ENCODE results near the gene PRDM16. TPM values are rescaled to one million over a fixed set of nuclear protein-coding genes. Genes with fewer than 3 reads are reported as not detected.

Gene PRDM16
- total and polyA plus RNA-seq, 3 donors from 2014 or later = 2.1 to 5.6 (median 4.7) TPM

GRCh38 chr1:3481836-3482375 lies 412.9 kb downstream of the PRDM16 start:
- H3K27ac ChIP-seq = no peak overlapping the region
- peaks cover 8% of the 10 kb centered on the region for H3K4me1 ChIP-seq
- no peaks in the 10 kb centered on the region for H3K36me3 ChIP-seq (ENCODE audit: low read depth, missing control alignments)
- no peak for TF ChIP-seq POLR2A (IDR thresholded peaks at IDR 0.05)
- TF ChIP-seq, protein P1, sequence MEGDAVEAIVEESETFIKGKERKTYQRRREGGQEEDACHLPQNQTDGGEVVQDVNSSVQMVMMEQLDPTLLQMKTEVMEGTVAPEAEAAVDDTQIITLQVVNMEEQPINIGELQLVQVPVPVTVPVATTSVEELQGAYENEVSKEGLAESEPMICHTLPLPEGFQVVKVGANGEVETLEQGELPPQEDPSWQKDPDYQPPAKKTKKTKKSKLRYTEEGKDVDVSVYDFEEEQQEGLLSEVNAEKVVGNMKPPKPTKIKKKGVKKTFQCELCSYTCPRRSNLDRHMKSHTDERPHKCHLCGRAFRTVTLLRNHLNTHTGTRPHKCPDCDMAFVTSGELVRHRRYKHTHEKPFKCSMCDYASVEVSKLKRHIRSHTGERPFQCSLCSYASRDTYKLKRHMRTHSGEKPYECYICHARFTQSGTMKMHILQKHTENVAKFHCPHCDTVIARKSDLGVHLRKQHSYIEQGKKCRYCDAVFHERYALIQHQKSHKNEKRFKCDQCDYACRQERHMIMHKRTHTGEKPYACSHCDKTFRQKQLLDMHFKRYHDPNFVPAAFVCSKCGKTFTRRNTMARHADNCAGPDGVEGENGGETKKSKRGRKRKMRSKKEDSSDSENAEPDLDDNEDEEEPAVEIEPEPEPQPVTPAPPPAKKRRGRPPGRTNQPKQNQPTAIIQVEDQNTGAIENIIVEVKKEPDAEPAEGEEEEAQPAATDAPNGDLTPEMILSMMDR (IDR thresholded peaks at IDR 0.05) = no peak
- intact Hi-C loops (cut with DNase I; ENCODE audit: low total_unique reads) = no loop called here
- no peaks in the 10 kb centered on the region for H3K27me3 ChIP-seq
- H3K9me3 ChIP-seq = no peaks in the 10 kb centered on the region
- 59 to 73% methylated on average over 2 to 20 of the region's 20 CpGs for WGBS, 2 donors
- no peak overlapping the region for H3K4me3 ChIP-seq
- peak; percentile 46 for DNase-seq

- 60 to 76% methylated on average over 1 to 18 of the region's 18 CpGs for WGBS, 2 donors
Observed at GRCh38 chr1:3482378-3482849, 413.4 kb downstream of the PRDM16 start.

DNA sequence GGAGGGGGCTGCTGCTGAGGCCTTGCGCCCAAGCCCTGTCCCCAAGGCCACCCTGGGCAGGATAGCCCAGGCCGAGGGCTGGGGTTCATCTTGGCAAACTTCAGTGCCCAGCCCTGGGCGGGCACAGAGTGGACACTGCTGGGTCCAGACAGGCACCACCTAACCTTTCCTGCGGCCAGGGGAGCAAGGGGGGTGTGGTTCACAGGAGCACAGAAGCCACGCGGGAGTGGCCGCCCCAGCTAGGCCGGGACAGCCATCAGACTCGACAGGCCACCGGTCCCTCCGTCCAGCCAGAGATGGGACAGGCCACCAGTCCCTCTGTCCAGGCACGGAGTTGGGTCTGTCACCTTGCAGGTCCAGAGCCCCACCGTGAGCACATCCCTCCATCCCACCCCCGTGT lies 414.4 kb downstream of the PRDM16 start:
- no peak for TF ChIP-seq POLR2A (IDR thresholded peaks at IDR 0.05)
- TF ChIP-seq, protein P1 (IDR thresholded peaks at IDR 0.05) = no peak
- Histone ChIP-seq H3K4me3 (no peak overlapping the region), H3K36me3 (ENCODE audit: low read depth, missing control alignments) (no peaks in the 10 kb centered on the region), H3K9me3 (no peaks in the 10 kb centered on the region), H3K27me3 (no peaks in the 10 kb centered on the region), H3K4me1 (peaks cover 8% of the 10 kb centered on the region), H3K27ac (no peak overlapping the region)
- DNase-seq = no peak
- intact Hi-C loops (cut with DNase I; ENCODE audit: low total_unique reads) = no loop called here
- 55 to 82% methylated on average over 3 to 14 of the region's 14 CpGs for WGBS, 2 donors

More at GRCh38 chr1:3482378-3482849, 413.4 kb downstream of the PRDM16 start:
- H3K36me3 ChIP-seq (ENCODE audit: low read depth, missing control alignments) = no peaks in the 10 kb centered on the region
- no peaks in the 10 kb centered on the region for H3K27me3 ChIP-seq
- no peak for TF ChIP-seq POLR2A (IDR thresholded peaks at IDR 0.05)
- TF ChIP-seq, protein P1 (IDR thresholded peaks at IDR 0.05) = no peak
- intact Hi-C loops (cut with DNase I; ENCODE audit: low total_unique reads) = no loop called here
- peaks cover 8% of the 10 kb centered on the region for H3K4me1 ChIP-seq
- DNase-seq = no peak
- H3K9me3 ChIP-seq = no peaks in the 10 kb centered on the region
- H3K4me3 ChIP-seq = no peak overlapping the region
- no peak overlapping the region for H3K27ac ChIP-seq

- TF ChIP-seq, protein P1 (IDR thresholded peaks at IDR 0.05) = peak; percentile 64 to 91 (median 80)
- no peak for TF ChIP-seq POLR2A (IDR thresholded peaks at IDR 0.05)
- Histone ChIP-seq H3K27ac (no peak overlapping the region), H3K4me3 (no peak overlapping the region), H3K4me1 (peaks cover 8% of the 10 kb centered on the region), H3K36me3 (ENCODE audit: low read depth, missing control alignments) (no peaks in the 10 kb centered on the region), H3K27me3 (no peaks in the 10 kb centered on the region), H3K9me3 (no peaks in the 10 kb centered on the region)
- intact Hi-C loops (cut with DNase I; ENCODE audit: low total_unique reads) = no loop called here
- WGBS, 2 donors = 53 to 76% methylated on average over 20 to 31 of the region's 31 CpGs
- peak; percentile 58 for DNase-seq
Observed at GRCh38 chr1:3483801-3484444, 414.9 kb downstream of the PRDM16 start.

Measured in testis (tissue), 3 donors.